Activated CD4-positive, alpha-beta T cell treated with anti-CD3 and anti-CD28 coated beads for 36 hours (primary cell): ENCODE data around the gene TAOK1. TPM values are rescaled to one million over a fixed set of nuclear protein-coding genes. Genes with fewer than 3 reads are reported as not detected.

Experiments
- ATAC-seq: fragments of 200-7000 bp; cut with Tn5 transposase; one replicate; pipeline ENCODE4 v1.10.0; 2021; ENCODE audit warnings: mild to moderate bottlenecking, moderate library complexity
- CTCF ChIA-PET: fragments of 350-600 bp; sonication (Branson Sonifier 250); formaldehyde crosslinking; loops from one replicate; lab custom pipeline; 2021; ENCODE audit warnings: antibody characterized with exemption; lab: Charles Lee
- POLR2A ChIA-PET: fragments of 350-600 bp; sonication (Branson Sonifier 250); formaldehyde crosslinking; loops from one replicate; lab custom pipeline; 2021; ENCODE audit warnings: antibody characterized with exemption, inconsistent platforms; lab: Charles Lee
- DNase-seq: peaks from one replicate; pipeline ENCODE4 v3.0.0-alpha.2; 2020
- H3K27ac Mint-ChIP-seq: one replicate; pipeline ENCODE4 v1.8.0; 2021; ENCODE audit warnings: mixed read lengths
- H3K27me3 Mint-ChIP-seq: one replicate; pipeline ENCODE4 v1.8.0; 2021; ENCODE audit warnings: mixed read lengths
- H3K36me3 Mint-ChIP-seq: one replicate; pipeline ENCODE4 v1.8.0; 2021; ENCODE audit warnings: low read depth, mixed read lengths
- H3K4me1 Mint-ChIP-seq: one replicate; pipeline ENCODE4 v1.8.0; 2021; ENCODE audit warnings: mixed read lengths
- H3K4me3 Mint-ChIP-seq: one replicate; pipeline ENCODE4 v1.8.0; 2021; ENCODE audit warnings: mild to moderate bottlenecking, moderate library complexity, mixed read lengths
- H3K9me3 Mint-ChIP-seq: one replicate; pipeline ENCODE4 v1.8.0; 2021; ENCODE audit warnings: low read depth, mixed read lengths
- intact Hi-C, 2 experiments: fragments of 100-400 bp; cut with DNase I in 1 of 2; cut with micrococcal nuclease in 1 of 2; formaldehyde crosslinking; loops; one replicate each; pipeline versions ENCODE4 v1.14.2 to v1.15.1; 2022 to 2024; cut with DNase I, micrococcal nuclease
- total RNA-seq, 2 experiments: library from RNA; stranded (reverse); gene quantifications; one replicate each; pipeline ENCODE4 v1.2.3, GENCODE V29; 2021

TAOK1 gene
- total RNA-seq, 2 experiments from 2014 or later = 29.9 to 35.1 TPM

DNA sequence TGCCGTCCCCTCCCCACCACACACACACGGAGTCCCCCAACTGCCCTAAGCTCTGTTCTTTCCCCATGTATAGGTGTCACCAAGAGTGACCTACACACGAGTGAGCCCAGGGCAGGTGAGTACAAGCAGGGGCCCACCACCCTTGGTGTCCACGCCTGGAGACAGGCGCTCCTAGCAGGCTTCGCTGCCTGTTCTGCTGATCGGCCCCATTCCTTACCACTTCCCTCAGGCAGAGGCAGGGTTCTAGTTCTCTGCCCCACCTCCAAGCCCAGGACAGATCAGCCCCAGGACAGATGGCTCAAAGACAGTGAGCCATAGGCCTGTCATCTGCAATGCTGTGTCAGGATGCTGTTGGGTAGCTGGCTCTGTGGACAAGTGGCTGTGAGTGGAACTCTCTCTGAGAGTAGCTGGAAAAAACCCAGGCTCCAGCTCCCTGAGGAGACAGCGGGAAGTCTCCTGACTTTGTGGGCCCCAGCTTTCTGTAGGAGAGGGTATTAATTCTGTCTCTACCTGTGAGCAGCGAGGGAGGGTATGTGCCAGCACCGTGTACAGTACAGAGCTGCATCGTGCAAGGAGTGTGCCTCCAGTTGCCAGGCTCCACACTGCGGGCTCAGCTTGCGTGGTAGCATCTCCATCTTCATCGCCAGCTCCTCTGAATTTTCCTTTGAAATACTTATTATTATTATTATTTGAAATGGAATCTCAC is 179.2 kb downstream of the TAOK1 start:
- Mint-ChIP-seq H3K27me3 (no peaks in the 10 kb centered on the region), H3K27ac (peak overlapping the region; percentile 52), H3K4me1 (peaks cover 24% of the 10 kb centered on the region), H3K36me3 (peaks cover 14% of the 10 kb centered on the region), H3K4me3 (peak overlapping the region; percentile 97), H3K9me3 (no peaks in the 10 kb centered on the region)
- intact Hi-C loops = loop anchor here (2.0 to 10.0 kb wide), 8 partner anchors 19 to 907 kb away; partner anchors contain the start of genes GIT1 (in 1 of the 2), NEK8 (in 1 of the 2), NUFIP2 (in 1 of the 2) and SDF2 (in 1 of the 2)
- ChIA-PET POLR2A (interaction anchor here (0.6 kb wide), 1 partner anchor 290 kb away, joined by 3 read pairs; no protein-coding TSS in a partner anchor), CTCF (interaction anchor here (0.6 to 13.5 kb wide), 7 partner anchors 10 to 362 kb away, joined by 3 to 93 read pairs (median 3); partner anchors contain the start of gene GIT1)
- no peak for DNase-seq
- ATAC-seq = no peak

DNA sequence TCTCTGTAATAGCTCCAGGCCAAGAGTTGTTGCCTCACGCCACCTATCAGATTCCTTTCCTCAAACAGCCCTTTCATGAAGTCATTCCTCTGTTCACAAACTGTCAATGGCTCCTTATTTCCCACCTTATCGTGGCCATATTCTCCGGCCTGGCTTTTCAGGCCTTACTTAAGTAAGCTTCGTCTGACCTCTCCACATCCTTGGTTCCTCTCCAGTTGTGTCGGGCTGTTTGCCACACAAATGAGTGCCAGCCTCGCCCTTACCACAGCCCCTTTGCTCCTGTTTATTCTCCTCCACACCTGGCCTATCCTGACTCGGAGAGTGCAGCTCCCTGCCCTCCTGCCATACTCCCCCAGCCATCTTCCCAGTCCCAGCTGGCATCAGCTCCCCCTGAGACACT is 180.4 kb downstream of the TAOK1 start:
- POLR2A ChIA-PET = interaction anchor here (0.6 to 1.5 kb wide), 2 partner anchors 221 to 277 kb away, joined by 3 to 5 read pairs; partner anchors contain the start of gene NUFIP2
- peaks cover 18% of the 10 kb centered on the region for H3K36me3 Mint-ChIP-seq
- H3K4me3 Mint-ChIP-seq = peak overlapping the region; percentile 6
- H3K9me3 Mint-ChIP-seq = no peaks in the 10 kb centered on the region
- peaks cover 22% of the 10 kb centered on the region for H3K4me1 Mint-ChIP-seq
- H3K27ac Mint-ChIP-seq = no peak overlapping the region
- intact Hi-C loops = no loop called here
- DNase-seq = no peak
- ATAC-seq = no peak
- CTCF ChIA-PET = interaction anchor here (1.0 to 13.5 kb wide), 5 partner anchors 9 to 320 kb away, joined by 3 to 93 read pairs (median 15); no protein-coding TSS in a partner anchor
- H3K27me3 Mint-ChIP-seq = no peaks in the 10 kb centered on the region

DNA sequence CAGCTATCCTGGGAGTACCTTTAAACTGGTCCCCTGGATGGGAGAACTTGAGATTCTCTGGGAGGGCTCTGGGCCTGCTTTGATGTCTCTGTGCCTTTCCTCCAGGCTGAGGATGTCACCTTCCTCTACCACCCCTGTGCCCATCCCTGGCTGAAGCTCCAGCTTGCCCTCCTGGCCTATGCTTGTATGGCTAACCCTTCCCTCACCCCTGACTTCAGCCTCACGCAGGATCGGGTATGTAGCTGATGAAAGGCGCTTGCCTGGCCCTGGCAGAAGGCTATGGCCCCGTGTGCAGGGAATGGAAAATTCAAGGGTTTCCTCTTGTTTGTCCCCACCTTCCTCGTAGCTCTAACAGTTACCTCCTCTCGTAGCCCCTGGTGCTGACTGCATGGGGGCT is 181.3 kb downstream of the TAOK1 start:
- intact Hi-C loops = no loop called here
- Mint-ChIP-seq H3K36me3 (peaks cover 15% of the 10 kb centered on the region), H3K9me3 (no peaks in the 10 kb centered on the region), H3K4me1 (peaks cover 17% of the 10 kb centered on the region), H3K4me3 (no peak overlapping the region), H3K27ac (no peak overlapping the region), H3K27me3 (no peaks in the 10 kb centered on the region)
- no peak for DNase-seq
- ChIA-PET CTCF (interaction anchor here (1.6 to 13.5 kb wide), 5 partner anchors 8 to 201 kb away, joined by 5 to 93 read pairs (median 15); no protein-coding TSS in a partner anchor), POLR2A (interaction anchor here (1.5 kb wide), 1 partner anchor 278 kb away, joined by 5 read pairs; the partner anchor contains the start of gene NUFIP2)
- no peak for ATAC-seq

DNA sequence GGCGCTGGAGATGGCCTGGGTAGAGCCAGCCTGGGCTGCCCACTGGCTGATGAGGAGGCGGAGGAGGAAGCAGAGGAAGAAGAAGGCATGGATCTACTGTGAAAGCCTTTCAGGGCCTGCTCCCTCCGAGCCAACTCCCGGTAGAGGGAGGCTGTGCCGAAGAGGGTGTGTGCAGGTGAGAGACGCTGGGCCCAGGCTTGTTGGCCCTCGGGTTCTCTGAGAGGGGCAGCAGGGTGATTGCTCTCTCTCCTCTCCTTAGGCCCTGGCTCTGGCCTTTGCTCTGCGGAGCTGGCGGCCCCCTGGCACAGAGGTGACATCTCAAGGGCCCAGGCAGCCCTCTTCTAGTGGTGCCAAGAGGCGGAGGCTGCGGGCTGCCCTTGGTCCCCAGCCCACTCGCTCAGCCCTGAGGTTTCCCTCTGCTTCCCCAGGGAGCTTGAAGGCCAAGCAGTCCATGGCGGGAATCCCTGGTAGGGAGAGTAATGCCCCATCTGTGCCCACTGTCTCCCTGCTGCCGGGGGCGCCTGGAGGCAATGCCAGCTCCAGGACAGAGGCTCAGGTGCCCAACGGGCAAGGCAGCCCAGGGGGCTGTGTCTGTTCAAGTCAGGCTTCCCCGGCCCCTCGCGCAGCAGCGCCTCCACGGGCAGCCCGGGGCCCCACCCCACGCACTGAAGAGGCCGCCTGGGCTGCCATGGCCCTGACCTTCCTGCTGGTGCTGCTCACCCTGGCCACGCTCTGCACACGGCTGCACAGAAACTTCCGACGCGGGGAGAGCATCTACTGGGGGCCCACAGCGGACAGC is 181.9 kb downstream of the TAOK1 start:
- CTCF ChIA-PET = interaction anchor here (1.0 to 13.5 kb wide), 8 partner anchors 7 to 619 kb away, joined by 3 to 93 read pairs (median 8); no protein-coding TSS in a partner anchor
- ATAC-seq = no peak
- Mint-ChIP-seq H3K9me3 (no peaks in the 10 kb centered on the region), H3K36me3 (peaks cover 15% of the 10 kb centered on the region), H3K4me3 (no peak overlapping the region), H3K4me1 (peaks cover 17% of the 10 kb centered on the region), H3K27ac (no peak overlapping the region), H3K27me3 (no peaks in the 10 kb centered on the region)
- no peak for DNase-seq
- POLR2A ChIA-PET = interaction anchor here (1.5 kb wide), 1 partner anchor 279 kb away, joined by 5 read pairs; the partner anchor contains the start of gene NUFIP2
- intact Hi-C loops = no loop called here

DNA sequence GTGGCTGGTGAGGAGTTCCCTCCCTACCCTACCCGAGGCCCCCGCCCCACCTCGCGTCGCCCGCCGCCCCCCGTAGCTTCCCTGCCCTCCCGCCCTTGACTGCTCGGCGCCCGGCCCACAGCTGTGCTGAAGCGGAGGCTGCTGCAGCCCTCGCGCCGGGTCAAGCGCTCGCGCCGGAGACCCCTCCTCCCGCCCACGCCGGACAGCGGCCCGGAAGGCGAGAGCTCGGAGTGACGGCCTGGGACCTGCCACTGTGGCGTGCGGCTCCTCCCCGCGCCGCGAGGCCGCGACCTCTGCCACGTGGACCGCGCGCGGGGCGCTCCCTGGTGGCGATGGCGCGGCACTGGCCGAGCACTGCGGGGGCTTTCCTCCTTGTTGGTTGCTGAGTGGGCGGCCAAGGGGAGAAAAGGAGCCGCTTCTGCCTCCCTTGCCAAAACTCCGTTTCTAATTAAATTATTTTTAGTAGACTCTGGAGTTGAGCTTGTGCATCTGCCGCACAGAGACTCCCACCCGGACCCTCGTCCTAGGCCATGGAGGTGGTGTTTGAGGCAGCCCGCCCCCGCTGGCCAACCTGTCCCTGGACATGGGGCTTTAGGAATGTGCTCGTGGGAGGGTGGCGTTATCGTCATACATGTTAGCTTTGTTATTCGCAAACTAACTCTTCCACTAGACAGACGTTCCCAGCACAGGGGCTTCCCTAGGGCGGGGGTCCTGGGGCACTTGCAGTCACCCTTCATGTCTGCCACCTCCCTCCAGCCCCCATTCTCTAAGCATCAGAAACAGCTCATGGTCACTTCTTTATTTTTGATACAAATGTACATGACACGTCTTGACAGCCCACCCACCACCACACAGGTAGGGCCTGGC is 182.8 kb downstream of the TAOK1 start:
- ATAC-seq = peak; percentile 29

DNA sequence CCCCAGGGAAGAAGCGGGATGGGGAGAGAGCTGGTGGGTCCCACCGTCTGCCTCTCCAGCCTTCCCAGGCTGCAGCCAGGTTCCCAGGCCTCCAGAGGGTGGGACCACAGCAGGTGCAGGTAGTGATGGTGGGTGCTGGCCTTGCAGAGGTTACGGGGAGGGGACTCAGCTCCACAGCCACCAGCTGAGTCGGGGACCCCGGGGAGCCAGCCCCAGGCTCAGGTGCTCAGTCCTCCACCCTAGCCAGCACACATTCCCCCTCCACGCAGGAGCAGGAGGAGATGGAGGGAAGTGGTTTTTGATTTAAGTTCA is 183.4 kb downstream of the TAOK1 start:
- CTCF ChIA-PET = interaction anchor here (0.6 to 13.5 kb wide), 11 partner anchors 8 to 237 kb away, joined by 3 to 93 read pairs (median 4); no protein-coding TSS in a partner anchor
- intact Hi-C loops = no loop called here
- no peak overlapping the region for H3K27ac Mint-ChIP-seq

More for the DNA sequence above, 182.8 kb downstream of the TAOK1 start:
- H3K27ac Mint-ChIP-seq = no peak overlapping the region
- intact Hi-C loops = no loop called here
- H3K4me3 Mint-ChIP-seq = no peak overlapping the region
- ChIA-PET CTCF (interaction anchor here (0.6 to 13.5 kb wide), 13 partner anchors 9 to 619 kb away, joined by 3 to 93 read pairs (median 3); no protein-coding TSS in a partner anchor), POLR2A (no interaction called here)
- H3K9me3 Mint-ChIP-seq = no peaks in the 10 kb centered on the region
- peaks cover 15% of the 10 kb centered on the region for H3K36me3 Mint-ChIP-seq
- no peaks in the 10 kb centered on the region for H3K27me3 Mint-ChIP-seq
- H3K4me1 Mint-ChIP-seq = peaks cover 17% of the 10 kb centered on the region
- peak; percentile 75 for DNase-seq

DNA sequence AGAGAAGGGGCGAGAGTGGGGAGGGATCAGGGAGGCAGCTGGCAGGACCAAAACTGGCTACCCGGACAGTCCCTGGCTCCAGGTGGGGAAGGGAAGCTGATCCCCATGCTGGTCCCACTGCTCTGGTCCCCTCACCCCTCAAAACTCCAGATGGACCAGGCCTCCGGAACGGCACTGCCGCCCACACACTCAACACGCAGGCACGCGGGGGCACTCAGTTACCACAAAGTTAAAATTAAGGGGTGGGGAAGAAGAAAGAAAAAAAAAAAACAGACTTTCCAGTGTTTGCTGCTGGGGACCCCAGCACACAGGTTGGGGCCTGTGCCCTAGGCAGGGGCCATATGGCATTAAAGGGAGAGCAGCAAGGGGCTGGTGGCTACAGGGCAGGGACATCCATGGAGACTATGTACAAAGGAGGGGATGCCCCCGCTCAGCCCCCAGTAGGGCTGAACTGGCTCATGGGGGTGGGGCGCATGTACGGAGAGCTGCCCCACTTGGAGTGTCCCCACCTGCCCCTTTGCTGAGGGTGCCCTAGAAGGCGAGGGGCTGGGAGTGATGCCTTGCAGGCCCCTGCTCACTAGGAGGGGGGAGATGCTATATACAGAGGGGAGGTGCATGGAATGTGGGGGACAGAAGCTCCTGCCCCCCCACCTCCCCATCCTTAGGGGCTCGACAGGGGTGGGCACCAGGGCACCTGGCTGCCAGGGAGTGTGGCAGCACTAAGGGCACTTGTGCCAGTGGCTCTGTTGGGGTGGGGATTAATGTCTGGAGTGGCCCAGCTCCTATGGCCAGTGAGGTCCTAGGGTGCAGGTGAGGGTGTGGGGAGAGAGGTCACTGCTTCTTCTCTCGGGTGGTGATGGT is 183.9 kb downstream of the TAOK1 start:
- Mint-ChIP-seq H3K4me1 (peaks cover 15% of the 10 kb centered on the region), H3K27me3 (no peaks in the 10 kb centered on the region), H3K27ac (no peak overlapping the region), H3K36me3 (peaks cover 19% of the 10 kb centered on the region), H3K4me3 (no peak overlapping the region), H3K9me3 (no peaks in the 10 kb centered on the region)
- ChIA-PET POLR2A (no interaction called here), CTCF (interaction anchor here (0.6 to 13.5 kb wide), 9 partner anchors 10 to 236 kb away, joined by 3 to 93 read pairs (median 3); no protein-coding TSS in a partner anchor)
- ATAC-seq (no peak), DNase-seq (peak; percentile 6)
- intact Hi-C loops = no loop called here

More for the DNA sequence above, 183.4 kb downstream of the TAOK1 start:
- no peaks in the 10 kb centered on the region for H3K9me3 Mint-ChIP-seq
- ATAC-seq (no peak), DNase-seq (no peak)
- peaks cover 15% of the 10 kb centered on the region for H3K36me3 Mint-ChIP-seq
- H3K4me3 Mint-ChIP-seq = no peak overlapping the region
- POLR2A ChIA-PET = no interaction called here
- H3K27me3 Mint-ChIP-seq = no peaks in the 10 kb centered on the region
- H3K4me1 Mint-ChIP-seq = peaks cover 17% of the 10 kb centered on the region

DNA sequence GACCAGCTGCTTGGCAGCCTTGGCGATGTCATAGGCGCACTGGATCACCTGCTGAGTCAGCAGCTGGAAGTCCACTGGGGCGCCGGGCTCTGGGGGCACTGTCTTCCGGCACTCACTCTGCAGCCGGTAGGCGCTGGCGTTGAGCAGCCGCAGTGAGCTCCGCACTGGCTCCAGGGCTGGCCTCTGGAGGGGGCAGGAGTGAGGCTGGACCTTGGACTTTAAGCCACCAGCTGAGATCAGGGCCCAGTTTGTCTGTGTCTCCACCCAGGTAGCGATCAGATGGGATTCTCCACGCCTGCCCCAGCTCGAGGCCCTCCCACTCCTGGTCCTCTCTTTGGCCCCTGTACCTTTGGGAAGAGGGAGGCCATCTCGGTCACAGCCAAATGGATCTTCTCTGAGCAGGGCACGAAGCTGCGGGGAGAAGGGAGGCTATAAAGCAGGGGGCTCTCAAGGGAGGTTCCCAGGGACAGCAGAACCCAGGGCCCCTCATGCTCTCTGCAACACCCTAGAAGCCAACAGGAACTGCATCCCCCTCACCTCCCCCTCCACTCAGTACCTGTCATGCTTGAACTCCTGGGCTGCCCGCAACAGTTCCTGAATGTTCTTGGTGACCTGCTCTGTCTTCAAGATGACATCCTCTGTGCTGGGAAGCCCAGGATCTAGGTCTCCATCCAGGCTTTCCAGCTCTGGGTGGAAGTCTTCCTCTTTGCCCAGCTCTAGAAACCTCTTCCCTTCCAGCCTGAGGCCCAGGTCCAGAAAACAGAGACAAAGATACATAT is 184.8 kb downstream of the TAOK1 start:
- no peak overlapping the region for H3K27ac Mint-ChIP-seq
- POLR2A ChIA-PET = no interaction called here
- H3K27me3 Mint-ChIP-seq = no peaks in the 10 kb centered on the region
- ATAC-seq (no peak), DNase-seq (peak; percentile 4)
- no peaks in the 10 kb centered on the region for H3K9me3 Mint-ChIP-seq
- no peak overlapping the region for H3K4me3 Mint-ChIP-seq
- peaks cover 11% of the 10 kb centered on the region for H3K4me1 Mint-ChIP-seq
- intact Hi-C loops = no loop called here
- CTCF ChIA-PET = interaction anchor here (0.5 to 13.5 kb wide), 8 partner anchors 10 to 205 kb away, joined by 3 to 93 read pairs (median 6); no protein-coding TSS in a partner anchor
- H3K36me3 Mint-ChIP-seq = peaks cover 23% of the 10 kb centered on the region

DNA sequence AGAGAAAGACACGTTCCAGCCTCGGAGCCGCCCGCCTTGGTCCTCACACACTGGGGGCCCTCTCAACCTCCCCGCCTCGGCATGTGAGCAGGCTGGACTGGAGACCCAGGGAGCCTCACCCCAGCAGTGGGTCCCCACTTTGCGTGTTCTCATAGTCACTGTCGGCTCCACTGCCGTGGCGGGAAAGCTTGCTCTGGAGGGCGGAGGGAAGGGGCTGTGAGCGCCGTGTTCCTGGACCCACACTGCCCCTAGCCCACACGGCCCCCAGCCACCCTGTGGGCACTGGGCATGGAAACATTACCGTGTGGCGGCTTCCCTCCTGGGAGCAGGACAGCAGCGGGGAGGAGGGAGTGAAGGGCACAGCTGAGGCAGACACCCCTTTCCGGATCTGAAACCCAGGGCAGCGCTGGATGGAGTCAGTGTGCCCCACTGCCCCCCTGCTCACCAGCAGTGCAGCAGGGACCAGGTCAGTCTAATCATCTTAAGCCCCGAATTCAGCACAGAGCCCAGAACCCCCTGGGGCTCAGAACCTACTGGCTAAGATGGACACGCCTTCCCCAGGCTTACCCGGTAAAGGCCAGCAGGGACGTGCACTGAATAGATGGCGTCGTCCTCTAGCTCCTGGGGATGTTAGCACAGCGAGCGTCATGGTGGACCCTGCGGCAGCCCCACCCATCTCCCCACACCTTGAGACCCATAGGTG is 185.5 kb downstream of the TAOK1 start:
- Mint-ChIP-seq H3K4me3 (no peak overlapping the region), H3K4me1 (peaks cover 12% of the 10 kb centered on the region), H3K9me3 (no peaks in the 10 kb centered on the region), H3K27ac (no peak overlapping the region), H3K27me3 (no peaks in the 10 kb centered on the region), H3K36me3 (peaks cover 28% of the 10 kb centered on the region)
- ChIA-PET CTCF (interaction anchor here (0.9 to 13.5 kb wide), 7 partner anchors 9 to 206 kb away, joined by 3 to 93 read pairs (median 6); no protein-coding TSS in a partner anchor), POLR2A (interaction anchor here (1.4 kb wide), 1 partner anchor 41 kb away, joined by 3 read pairs; no protein-coding TSS in a partner anchor)
- intact Hi-C loops = no loop called here
- ATAC-seq (no peak), DNase-seq (no peak)
